IPS-20b (cell line): ENCODE results near the gene MAGEB10.
"Not testable (repeated sequence)": the region's sequence is repeated elsewhere in the genome, so short reads cannot be mapped to it uniquely, and the experiment has no call there.

Experiments used
- H3K27ac ChIP-seq: one replicate; pipeline ENCODE4 v1.5.1; 2013; ENCODE audit warnings: low read length
- H3K27me3 ChIP-seq: 2 replicates; pipeline ENCODE4 v1.6.1; 2013; ENCODE audit warnings: mild to moderate bottlenecking, low read length, inconsistent platforms; ENCODE audit not compliant: insufficient read depth
- H3K36me3 ChIP-seq: 2 replicates; pipeline ENCODE4 v1.6.1; 2013; ENCODE audit warnings: low read depth, mild to moderate bottlenecking, inconsistent platforms, low read length, moderate library complexity; ENCODE audit not compliant: insufficient read depth
- H3K4me1 ChIP-seq: 2 replicates; pipeline ENCODE4 v1.6.1; 2013; ENCODE audit warnings: mild to moderate bottlenecking, control low read depth, inconsistent platforms, low read length, moderate library complexity; ENCODE audit not compliant: insufficient read depth
- H3K4me3 ChIP-seq: 2 replicates; pipeline ENCODE4 v1.5.1; 2013; ENCODE audit warnings: mild to moderate bottlenecking, low read length, inconsistent platforms
- H3K9ac ChIP-seq: 2 replicates; pipeline ENCODE4 v1.6.1; 2013; ENCODE audit warnings: low read depth, mild to moderate bottlenecking, inconsistent platforms, low read length, moderate library complexity
- H3K9me3 ChIP-seq: 2 replicates; pipeline ENCODE4 v1.6.1; 2013; ENCODE audit warnings: mild to moderate bottlenecking, low read depth, low read length, inconsistent platforms; ENCODE audit not compliant: insufficient read depth

Gene MAGEB10, protein sequence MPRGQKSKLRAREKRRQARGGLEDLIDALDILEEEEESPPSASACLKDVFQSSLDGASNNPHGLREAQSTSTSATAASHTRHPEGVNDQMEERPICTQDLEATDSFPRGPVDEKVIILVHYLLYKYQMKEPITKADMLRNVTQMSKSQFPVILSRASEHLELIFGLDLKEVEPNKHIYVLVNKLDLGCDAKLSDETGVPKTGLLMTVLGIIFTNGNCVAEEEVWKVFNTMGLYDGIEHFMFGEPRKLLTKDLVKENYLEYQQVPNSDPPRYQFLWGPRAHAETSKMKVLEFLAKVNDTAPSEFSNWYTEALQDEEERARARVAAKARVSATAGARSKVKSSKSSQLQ

DNA sequence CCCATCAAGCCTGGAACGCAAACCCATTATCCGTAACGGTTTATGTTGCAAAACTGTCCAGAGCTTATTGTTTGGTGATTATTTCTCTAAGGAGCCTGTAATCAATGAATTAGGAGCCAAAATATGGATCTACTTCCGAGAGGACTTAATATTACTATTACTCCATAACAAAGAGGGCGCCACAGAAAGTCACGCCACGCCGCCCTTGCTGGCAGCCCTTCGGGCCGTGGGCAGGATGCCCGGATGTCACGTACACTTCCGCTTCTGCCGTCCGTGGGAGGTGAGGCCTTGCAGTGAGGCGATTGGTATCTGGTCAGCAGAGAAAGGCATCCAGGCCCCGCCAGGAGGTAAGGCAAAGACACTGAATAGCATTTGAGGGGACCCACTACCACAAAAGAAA, at the start of gene MAGEB10:
Gene MAGEB10 (plus strand): TSS at position 301 of the 400 bp plus-strand sequence. CDS start 13,317 bp downstream, outside the sequence.
- Histone ChIP-seq H3K9ac (no peak within 1 kb of the TSS), H3K36me3 (no peaks in the 10 kb centered on the region), H3K4me3 (no peak within 1 kb of the TSS), H3K9me3 (no peaks in the 10 kb centered on the region), H3K4me1 (no peaks in the 10 kb centered on the region), H3K27me3 (no peaks in the 10 kb centered on the region), H3K27ac (no peak within 1 kb of the TSS)

DNA sequence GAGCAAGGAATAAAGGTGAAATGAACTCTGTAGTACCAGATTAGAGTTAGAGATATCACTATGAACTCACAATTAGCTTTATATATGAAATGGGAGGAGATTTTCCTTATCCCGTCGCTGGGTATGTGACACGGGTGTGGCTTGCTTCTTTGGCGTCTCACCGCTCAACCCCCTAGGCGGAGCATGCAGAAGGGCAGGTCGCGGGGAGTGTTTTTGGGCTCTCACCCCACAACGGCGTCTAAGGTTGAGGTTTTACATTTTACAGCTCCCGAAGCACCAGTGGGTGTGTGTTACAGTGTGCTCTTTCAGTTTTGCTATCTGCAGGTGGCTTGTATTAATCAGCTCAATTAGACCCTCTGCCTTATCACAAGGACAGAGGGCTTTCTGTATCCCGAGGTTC, 42.1 kb upstream of the MAGEB10 start:
- Histone ChIP-seq H3K27me3 (no peaks in the 10 kb centered on the region), H3K4me3 (no peak overlapping the region), H3K9me3 (no peaks in the 10 kb centered on the region), H3K27ac (no peak overlapping the region), H3K4me1 (no peaks in the 10 kb centered on the region), H3K9ac (no peak overlapping the region), H3K36me3 (no peaks in the 10 kb centered on the region)

DNA sequence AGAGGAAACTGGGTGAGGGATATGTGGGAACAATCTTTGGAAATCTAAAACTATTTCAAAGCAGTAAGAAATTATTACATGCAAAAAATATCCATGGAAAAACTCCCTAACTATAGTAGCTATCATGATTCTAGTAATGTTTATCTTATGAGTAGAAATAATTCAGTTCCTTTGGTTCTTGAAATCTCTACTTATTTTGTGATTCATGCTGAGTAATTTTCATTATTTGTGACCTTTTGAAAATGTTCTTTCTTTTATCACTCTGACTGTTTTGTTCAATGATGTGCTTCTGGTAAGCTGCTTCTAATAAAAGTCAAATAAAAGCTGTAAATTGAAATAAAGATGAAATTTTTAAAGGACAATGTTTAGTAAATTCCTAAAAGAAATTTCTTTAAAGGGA, 40.4 kb upstream of the MAGEB10 start:
- Histone ChIP-seq H3K27me3 (no peaks in the 10 kb centered on the region), H3K4me3 (no peak overlapping the region), H3K36me3 (no peaks in the 10 kb centered on the region), H3K9ac (no peak overlapping the region), H3K9me3 (no peaks in the 10 kb centered on the region), H3K4me1 (no peaks in the 10 kb centered on the region), H3K27ac (no peak overlapping the region)

DNA sequence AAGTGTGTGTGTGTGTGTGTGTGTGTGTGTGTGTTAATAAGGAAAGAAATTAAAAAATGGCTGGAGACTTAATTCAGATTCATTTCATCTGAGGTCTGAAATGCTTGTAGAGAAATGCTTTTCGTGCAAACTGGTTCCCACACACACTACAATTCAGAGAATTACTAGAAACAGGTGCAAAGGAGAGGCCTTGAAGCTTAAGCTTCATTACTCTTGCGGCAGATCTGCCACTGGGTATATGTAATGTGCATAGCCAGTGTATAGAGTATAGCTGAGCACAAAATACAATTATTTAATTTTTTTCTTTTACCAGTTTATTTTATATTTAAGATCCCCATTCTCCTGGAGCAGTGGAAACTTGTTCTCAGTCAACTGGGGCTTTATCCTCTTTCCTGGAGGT, 31.8 kb upstream of the MAGEB10 start:
- Histone ChIP-seq H3K27ac (no peak overlapping the region), H3K4me3 (no peak overlapping the region), H3K4me1 (no peaks in the 10 kb centered on the region), H3K9ac (no peak overlapping the region), H3K27me3 (no peaks in the 10 kb centered on the region), H3K9me3 (no peaks in the 10 kb centered on the region), H3K36me3 (no peaks in the 10 kb centered on the region)

DNA sequence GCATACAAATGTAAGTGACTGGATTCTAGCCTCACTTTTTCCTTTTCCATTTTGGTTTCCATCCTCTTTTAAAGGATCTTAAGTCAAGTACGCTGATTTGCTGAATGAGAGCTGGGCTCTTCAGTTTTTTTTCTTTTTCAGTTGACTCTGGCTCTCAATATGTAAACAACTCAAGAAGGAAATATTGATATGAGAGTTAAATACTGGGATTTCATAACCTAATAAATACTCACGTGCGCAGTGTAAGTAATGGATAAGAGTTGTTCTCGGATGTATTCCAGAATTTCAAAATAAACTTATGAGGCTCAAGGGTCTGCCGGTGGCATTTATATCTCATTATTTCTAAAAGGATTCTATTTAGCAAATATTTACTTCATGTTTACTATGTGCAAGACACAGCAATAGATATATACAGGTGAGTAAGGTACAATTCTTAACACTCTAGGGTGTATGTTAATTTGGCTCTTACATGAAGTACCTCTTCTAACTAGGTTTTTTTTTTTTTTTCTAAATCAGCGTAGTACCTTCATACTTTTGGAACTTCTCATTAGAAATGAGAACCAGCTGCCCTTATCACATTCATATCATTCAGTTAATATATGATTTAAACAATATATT, 11.0 kb upstream of the MAGEB10 start:
- no peak overlapping the region for H3K9ac ChIP-seq

DNA sequence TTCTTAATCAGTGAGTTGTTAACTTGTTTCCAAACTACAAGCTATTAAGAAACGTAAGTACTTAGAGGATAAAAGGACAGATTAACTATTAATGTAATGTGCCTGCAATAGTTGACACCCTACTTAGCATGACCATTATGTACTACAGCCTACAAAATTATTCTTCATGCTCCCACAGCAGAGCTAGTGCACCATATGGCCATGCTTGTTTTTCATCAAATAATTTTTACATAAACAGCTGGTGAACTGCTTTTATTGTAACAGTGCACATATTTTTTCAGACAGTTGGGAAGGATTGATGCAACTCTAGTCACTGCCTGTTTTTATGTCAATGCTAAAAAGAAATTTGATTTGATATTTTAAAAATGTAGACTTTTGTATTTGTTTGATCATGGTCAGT, 10.2 kb upstream of the MAGEB10 start:
- no peak overlapping the region for H3K9ac ChIP-seq
- H3K27ac ChIP-seq: no peak overlapping the region
- no peak overlapping the region for H3K4me3 ChIP-seq
- H3K4me1 ChIP-seq: no peaks in the 10 kb centered on the region
- no peaks in the 10 kb centered on the region for H3K36me3 ChIP-seq
- no peaks in the 10 kb centered on the region for H3K27me3 ChIP-seq
- H3K9me3 ChIP-seq: no peaks in the 10 kb centered on the region

More for the DNA sequence above, 11.0 kb upstream of the MAGEB10 start:
- no peak overlapping the region for H3K4me3 ChIP-seq
- H3K27ac ChIP-seq: no peak overlapping the region
- H3K36me3 ChIP-seq: no peaks in the 10 kb centered on the region
- H3K27me3 ChIP-seq: no peaks in the 10 kb centered on the region
- H3K4me1 ChIP-seq: no peaks in the 10 kb centered on the region
- no peaks in the 10 kb centered on the region for H3K9me3 ChIP-seq

DNA sequence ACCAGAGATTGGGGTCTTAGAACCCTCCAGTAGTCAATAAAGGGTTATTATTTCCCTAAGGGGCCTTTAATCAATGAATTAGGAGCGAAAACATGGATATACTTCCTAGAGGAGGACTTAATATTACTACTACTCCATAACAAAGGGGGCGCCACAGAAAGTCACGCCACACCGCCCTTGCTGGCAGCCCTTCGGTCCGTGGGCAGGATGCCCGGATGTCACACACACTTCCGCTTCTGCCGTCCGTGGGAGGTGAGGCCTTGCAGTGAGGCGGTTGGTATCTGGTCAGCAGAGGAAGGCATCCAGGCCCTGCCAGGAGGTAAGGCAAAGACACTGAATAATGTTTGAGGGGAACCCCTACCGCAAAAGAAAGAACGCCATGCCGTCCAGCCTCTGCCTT, 436 bp downstream of the MAGEB10 start:
- no peaks in the 10 kb centered on the region for H3K36me3 ChIP-seq
- H3K27me3 ChIP-seq: no peaks in the 10 kb centered on the region
- no peak overlapping the region for H3K27ac ChIP-seq
- H3K9me3 ChIP-seq: no peaks in the 10 kb centered on the region
- no peak overlapping the region for H3K9ac ChIP-seq
- no peaks in the 10 kb centered on the region for H3K4me1 ChIP-seq
- H3K4me3 ChIP-seq: no peak overlapping the region

DNA sequence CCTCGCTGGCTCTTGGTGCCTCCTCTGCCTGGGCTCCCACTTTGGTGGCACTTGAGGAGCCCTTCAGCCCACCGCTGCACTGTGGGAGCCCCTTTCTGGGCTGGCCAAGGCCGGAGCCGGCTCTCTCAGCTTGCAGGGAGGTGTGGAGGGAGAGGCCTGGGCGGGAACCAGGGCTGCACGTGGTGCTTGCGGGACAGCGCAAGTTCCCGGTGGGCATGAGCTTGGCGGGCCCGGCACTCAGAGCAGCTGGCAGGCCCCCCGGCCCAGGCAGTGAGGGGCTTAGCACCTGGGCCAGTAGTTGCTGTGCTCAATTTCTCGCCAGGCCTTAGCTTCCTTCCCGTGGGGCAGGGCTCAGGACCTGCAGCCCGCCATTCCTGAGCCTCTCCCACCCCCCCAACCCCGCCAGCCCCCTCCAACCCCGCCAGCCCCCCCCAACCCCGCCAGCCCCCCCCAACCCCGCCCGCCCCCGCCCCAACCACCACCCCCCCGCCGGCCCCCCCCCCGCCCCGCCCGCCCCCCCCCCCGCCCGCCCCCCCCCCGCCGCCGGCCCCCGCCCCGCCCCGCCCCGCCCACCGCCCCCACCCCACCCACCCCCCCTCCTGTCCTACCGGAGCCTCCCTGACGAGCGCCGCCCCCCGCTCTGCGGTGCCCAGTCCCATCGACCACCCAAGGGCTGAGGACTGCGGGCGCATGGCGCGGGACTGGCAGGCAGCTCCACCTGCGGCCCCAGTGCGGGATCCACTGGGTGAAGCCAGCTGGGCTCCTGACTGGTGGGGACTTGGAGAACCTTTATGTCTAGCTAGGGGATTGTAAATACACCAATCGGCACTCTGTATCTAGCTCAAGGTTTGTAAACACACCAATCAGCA, 1.4 kb downstream of the MAGEB10 start:
- H3K36me3 ChIP-seq, H3K4me1 ChIP-seq, H3K9me3 ChIP-seq, H3K27me3 ChIP-seq, H3K4me3 ChIP-seq, H3K9ac ChIP-seq, H3K27ac ChIP-seq: not testable (repeated sequence)

DNA sequence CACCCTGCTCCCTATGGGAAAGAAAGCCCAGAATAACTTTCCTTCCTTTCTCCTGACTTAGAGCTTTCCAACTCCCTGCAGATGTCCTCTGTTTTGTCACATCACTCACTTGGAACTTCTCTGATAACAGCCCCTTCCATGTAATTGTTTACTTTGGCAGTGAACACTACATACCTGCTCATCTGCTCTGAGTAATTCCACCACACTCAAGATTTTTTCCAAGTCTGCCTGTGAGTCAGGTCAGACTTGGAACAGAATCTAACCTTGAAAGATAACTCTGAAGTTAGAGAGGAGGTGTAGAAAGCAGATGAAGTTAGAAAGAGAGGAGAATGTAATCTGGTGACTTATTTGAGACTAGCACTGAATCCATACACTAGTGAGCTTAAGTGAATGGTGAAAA, 7.4 kb downstream of the MAGEB10 start:
- no peak overlapping the region for H3K9ac ChIP-seq
- H3K27me3 ChIP-seq: no peaks in the 10 kb centered on the region
- H3K27ac ChIP-seq: no peak overlapping the region
- H3K4me1 ChIP-seq: no peaks in the 10 kb centered on the region
- no peaks in the 10 kb centered on the region for H3K36me3 ChIP-seq
- H3K9me3 ChIP-seq: no peaks in the 10 kb centered on the region
- H3K4me3 ChIP-seq: no peak overlapping the region

DNA sequence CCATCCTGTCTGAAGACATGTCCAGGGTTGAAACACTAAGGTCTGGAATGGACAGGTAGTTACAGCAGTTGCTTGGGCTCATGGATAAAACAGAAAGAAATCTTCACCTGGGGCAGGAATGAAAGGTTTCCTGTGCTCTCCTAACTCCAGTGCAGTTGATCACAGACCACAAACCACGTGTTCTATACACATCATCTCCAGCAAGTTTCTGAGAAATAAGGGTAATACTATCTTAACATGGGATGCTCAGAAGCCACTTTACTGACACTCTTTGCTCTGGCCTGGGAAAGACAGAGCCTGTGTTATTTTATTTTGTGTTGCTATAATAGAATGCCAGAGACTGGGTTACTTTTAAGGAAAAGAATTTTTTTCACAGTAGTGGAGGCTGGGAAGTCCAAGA, 16.0 kb downstream of the MAGEB10 start:
- no peaks in the 10 kb centered on the region for H3K36me3 ChIP-seq
- no peaks in the 10 kb centered on the region for H3K4me1 ChIP-seq
- H3K27me3 ChIP-seq: no peaks in the 10 kb centered on the region
- no peak overlapping the region for H3K27ac ChIP-seq
- no peaks in the 10 kb centered on the region for H3K9me3 ChIP-seq
- H3K9ac ChIP-seq: no peak overlapping the region
- H3K4me3 ChIP-seq: no peak overlapping the region

DNA sequence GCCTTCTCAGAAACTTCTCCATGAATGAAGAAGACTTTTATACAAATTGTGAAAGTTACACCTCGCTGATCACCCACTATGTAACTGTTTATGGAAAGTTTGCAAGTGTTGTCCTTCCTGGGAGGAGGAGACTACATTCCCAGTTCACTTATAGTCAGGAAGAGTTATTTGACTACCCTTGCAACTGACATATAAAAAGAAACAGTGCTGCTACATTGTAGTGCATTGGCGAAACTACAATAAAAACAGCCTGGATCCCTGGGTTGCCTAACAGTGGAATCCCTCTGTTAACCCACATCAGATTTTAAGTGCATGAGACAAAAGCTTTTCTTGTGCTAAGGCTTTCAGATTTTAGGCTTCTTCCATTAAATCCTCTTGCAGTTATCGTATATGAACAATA, 30.4 kb downstream of the MAGEB10 start:
- H3K4me3 ChIP-seq: no peak overlapping the region
- no peaks in the 10 kb centered on the region for H3K27me3 ChIP-seq
- no peak overlapping the region for H3K27ac ChIP-seq
- no peak overlapping the region for H3K9ac ChIP-seq
- no peaks in the 10 kb centered on the region for H3K36me3 ChIP-seq
- no peaks in the 10 kb centered on the region for H3K4me1 ChIP-seq
- no peaks in the 10 kb centered on the region for H3K9me3 ChIP-seq

DNA sequence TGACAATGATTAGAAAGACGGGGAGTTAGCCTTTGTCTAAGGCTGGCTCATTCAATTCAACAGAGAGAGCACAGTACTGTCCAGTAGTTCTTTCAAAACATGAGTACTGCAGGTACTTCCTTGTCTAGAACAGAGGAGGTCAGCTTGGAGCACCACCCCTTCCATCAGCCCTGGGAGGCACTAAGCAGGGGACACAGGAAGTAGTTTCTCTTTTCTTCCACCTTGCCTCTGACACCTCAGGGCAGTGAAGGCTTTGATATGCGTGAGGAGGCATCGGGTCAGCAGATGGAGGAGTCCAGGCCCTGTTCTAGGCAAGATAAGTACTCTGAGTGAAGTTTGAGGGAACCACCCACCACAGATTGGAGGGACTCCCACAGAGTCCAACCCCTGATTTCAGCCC, 33.1 kb downstream of the MAGEB10 start:
- H3K27me3 ChIP-seq: no peaks in the 10 kb centered on the region
- no peak overlapping the region for H3K4me3 ChIP-seq
- H3K9me3 ChIP-seq: no peaks in the 10 kb centered on the region
- H3K27ac ChIP-seq: no peak overlapping the region
- no peak overlapping the region for H3K9ac ChIP-seq
- H3K36me3 ChIP-seq: no peaks in the 10 kb centered on the region
- no peaks in the 10 kb centered on the region for H3K4me1 ChIP-seq
